H9 (cell line): ENCODE results near the gene PAPOLA. TPM values are rescaled to one million over a fixed set of nuclear protein-coding genes. Genes with fewer than 3 reads are reported as not detected.

Experiments used
- DNase-seq: peaks from one replicate; pipeline ENCODE4 v3.0.0-alpha.2; 2017
- H2AFZ ChIP-seq: one replicate; pipeline ENCODE4 v1.6.1; 2013; ENCODE audit warnings: mild to moderate bottlenecking, low read length, control low read depth, moderate library complexity
- H2AK5ac ChIP-seq: 2 replicates; pipeline ENCODE4 v1.6.1; 2013; ENCODE audit warnings: low read length, control low read depth, mixed read lengths; ENCODE audit not compliant: insufficient read length
- H2BK120ac ChIP-seq: one replicate; pipeline ENCODE4 v1.6.1; 2013; ENCODE audit warnings: low read depth, mild to moderate bottlenecking, low read length, control low read depth, inconsistent platforms; ENCODE audit not compliant: poor library complexity, severe bottlenecking
- H2BK12ac ChIP-seq: 2 replicates; pipeline ENCODE4 v1.6.1; 2013; ENCODE audit warnings: low read length, control low read depth, mixed read lengths, low read depth; ENCODE audit not compliant: insufficient read length
- H2BK15ac ChIP-seq: 2 replicates; pipeline ENCODE4 v1.6.1; 2013; ENCODE audit warnings: low read depth, low read length, control low read depth
- H2BK20ac ChIP-seq: one replicate; pipeline ENCODE4 v1.6.1; 2013; ENCODE audit warnings: low read depth, mild to moderate bottlenecking, low read length, control low read depth, inconsistent platforms; ENCODE audit not compliant: poor library complexity, severe bottlenecking
- H2BK5ac ChIP-seq: 2 replicates; pipeline ENCODE4 v1.6.1; 2013; ENCODE audit warnings: low read length, control low read depth, mixed read lengths; ENCODE audit not compliant: insufficient read length
- H3K14ac ChIP-seq: 2 replicates; pipeline ENCODE4 v1.6.1; 2013; ENCODE audit warnings: low read length, control low read depth; ENCODE audit not compliant: insufficient read depth
- H3K18ac ChIP-seq: 2 replicates; pipeline ENCODE4 v1.6.1; 2013; ENCODE audit warnings: low read depth, mild to moderate bottlenecking, mixed read lengths, low read length, control low read depth; ENCODE audit not compliant: insufficient read length
- H3K23ac ChIP-seq: 2 replicates; pipeline ENCODE4 v1.6.1; 2013; ENCODE audit warnings: low read length, control low read depth, mixed read lengths, low read depth; ENCODE audit not compliant: insufficient read length
- H3K23me2 ChIP-seq: 2 replicates; pipeline ENCODE4 v1.6.1; 2013; ENCODE audit warnings: low read depth, mild to moderate bottlenecking, mixed read lengths, low read length, control low read depth; ENCODE audit not compliant: insufficient read length, poor library complexity, severe bottlenecking
- H3K27ac ChIP-seq: 2 replicates; pipeline ENCODE4 v1.5.1; 2013; ENCODE audit warnings: low read length, control low read depth, mixed read lengths, low read depth; ENCODE audit not compliant: insufficient read length
- H3K27me3 ChIP-seq: 2 replicates; pipeline ENCODE4 v1.6.1; 2013; ENCODE audit warnings: low read length, control low read depth, inconsistent platforms; ENCODE audit not compliant: insufficient read depth
- H3K4ac ChIP-seq: 2 replicates; pipeline ENCODE4 v1.6.1; 2013; ENCODE audit warnings: low read depth, mild to moderate bottlenecking, control low read depth, inconsistent platforms, low read length, moderate library complexity
- H3K4me1 ChIP-seq: 2 replicates; pipeline ENCODE4 v1.6.1; 2013; ENCODE audit warnings: low read length, control low read depth, inconsistent platforms; ENCODE audit not compliant: insufficient read depth
- H3K4me2 ChIP-seq: 2 replicates; pipeline ENCODE4 v1.6.1; 2013; ENCODE audit warnings: low read length, control low read depth, mixed read lengths; ENCODE audit not compliant: insufficient read length, insufficient read depth
- H3K56ac ChIP-seq: 2 replicates; pipeline ENCODE4 v1.6.1; 2013; ENCODE audit warnings: low read depth, mild to moderate bottlenecking, mixed read lengths, low read length, control low read depth; ENCODE audit not compliant: insufficient read length
- H3K79me1 ChIP-seq: 2 replicates; pipeline ENCODE4 v1.6.1; 2013; ENCODE audit warnings: low read depth, mild to moderate bottlenecking, moderate library complexity, low read length, control low read depth, inconsistent platforms; ENCODE audit not compliant: insufficient read depth, poor library complexity, severe bottlenecking
- H3K79me2 ChIP-seq: 2 replicates; pipeline ENCODE4 v1.6.1; 2013; ENCODE audit warnings: low read length, control low read depth, inconsistent platforms; ENCODE audit not compliant: insufficient read depth
- H3K9ac ChIP-seq: 2 replicates; pipeline ENCODE4 v1.6.1; 2013; ENCODE audit warnings: low read length, control low read depth, mixed read lengths; ENCODE audit not compliant: insufficient read length; ENCODE audit errors: extremely low read depth
- H3K9me3 ChIP-seq: one replicate; pipeline ENCODE4 v1.6.1; 2013; ENCODE audit warnings: low read depth, low read length, inconsistent platforms; ENCODE audit not compliant: control insufficient read depth
- H3T11ph ChIP-seq: one replicate; pipeline ENCODE4 v1.6.1; 2013; ENCODE audit warnings: mild to moderate bottlenecking, low read length, control low read depth, inconsistent platforms
- H4K20me1 ChIP-seq: one replicate; pipeline ENCODE4 v1.6.1; 2013; ENCODE audit not compliant: control insufficient read depth, insufficient read length, insufficient read depth
- H4K5ac ChIP-seq: 2 replicates; pipeline ENCODE4 v1.6.1; 2013; ENCODE audit warnings: low read depth, mild to moderate bottlenecking, mixed read lengths, low read length, control low read depth; ENCODE audit not compliant: insufficient read length
- H4K8ac ChIP-seq: replicated peaks from 2 replicates; pipeline ENCODE4 v1.6.1; 2013; ENCODE audit warnings: low read length, control low read depth, mixed read lengths, low read depth; ENCODE audit not compliant: insufficient read length
- H4K91ac ChIP-seq: 2 replicates; pipeline ENCODE4 v1.6.1; 2013; ENCODE audit warnings: low read depth, mild to moderate bottlenecking, moderate library complexity, mixed read lengths, low read length, control low read depth; ENCODE audit not compliant: insufficient read length
- H3K27ac Mint-ChIP-seq, 3 experiments: 2 replicates in 2 of 3; 3 replicates in 1 of 3; pipeline ENCODE4 v1.8.0; 2020 to 2021; ENCODE audit warnings: mixed read lengths in 3 of 3, mild to moderate bottlenecking in 1 of 3, moderate library complexity in 1 of 3
- H3K27me3 Mint-ChIP-seq: 2 replicates; pipeline ENCODE4 v1.8.0; 2021; ENCODE audit warnings: low read depth, mild to moderate bottlenecking, moderate library complexity, mixed read lengths
- H3K36me3 Mint-ChIP-seq, 3 experiments: 2 replicates in 2 of 3; 3 replicates in 1 of 3; pipeline ENCODE4 v1.8.0; 2020 to 2021; ENCODE audit warnings: low read depth in 3 of 3, mixed read lengths in 3 of 3; ENCODE audit not compliant: insufficient read depth in 1 of 3
- H3K4me1 Mint-ChIP-seq, 2 experiments: 2 replicates each; pipeline ENCODE4 v1.8.0; 2020; ENCODE audit warnings: mixed read lengths in 2 of 2
- H3K4me3 Mint-ChIP-seq, 2 experiments: 2 replicates in 1 of 2; 3 replicates in 1 of 2; pipeline ENCODE4 v1.8.0; 2020 to 2021; ENCODE audit warnings: mild to moderate bottlenecking in 2 of 2, mixed read lengths in 2 of 2, moderate library complexity in 1 of 2
- H3K9me3 Mint-ChIP-seq, 2 experiments: 2 replicates in 1 of 2; 3 replicates in 1 of 2; pipeline ENCODE4 v1.8.0; 2020; ENCODE audit warnings: mild to moderate bottlenecking in 2 of 2, mixed read lengths in 2 of 2, moderate library complexity in 1 of 2
- WGBS: extraction: QIAGEN DNeasy Blood & Tissue Kit; methylation state at CpG from one replicate; pipeline ENCODE4 v1.1.7; 2013; ENCODE audit warnings: missing lambda C conversion rate, low lambda C conversion rate, mixed read lengths; ENCODE audit not compliant: insufficient read length; ENCODE audit errors: extremely low coverage; 5-methylcytosine and 5-hydroxymethylcytosine counted together
- total RNA-seq: library from RNA; stranded (reverse); gene quantifications from 2 replicates; pipeline ENCODE4 v1.2.1, GENCODE V29; 2021
- TF ChIP-seq, protein P1 (sequence below): fragments of 200-600 bp; sonication (generic); conservative IDR thresholded peaks from 3 replicates; pipeline ENCODE4 v1.8.0; 2021; ENCODE audit warnings: antibody characterized with exemption, mild to moderate bottlenecking

The PAPOLA gene
- total RNA-seq, 1 experiment from 2014 or later, result 188 TPM

- Histone ChIP-seq H3K23ac (no peak overlapping the region), H3K79me2 (no peaks in the 10 kb centered on the region), H3K4me2 (no peak overlapping the region), H2BK5ac (no peak overlapping the region), H3K18ac (no peak overlapping the region), H4K20me1 (no peaks in the 10 kb centered on the region), H3K23me2 (no peaks in the 10 kb centered on the region), H4K5ac (no peak overlapping the region), H2BK20ac (no peak overlapping the region), H2BK120ac (no peak overlapping the region), H4K8ac (no peak overlapping the region), H3K14ac (peak overlapping the region; percentile 43; the same call in 1 of the 2 replicates), H3K27ac (no peak overlapping the region), H3T11ph (no peak overlapping the region), H3K4me1 (no peaks in the 10 kb centered on the region), H3K79me1 (no peaks in the 10 kb centered on the region), H2BK12ac (no peak overlapping the region), H2AK5ac (no peak overlapping the region), H3K9me3 (no peaks in the 10 kb centered on the region), H3K4ac (no peak overlapping the region), H4K91ac (no peak overlapping the region), H3K27me3 (no peaks in the 10 kb centered on the region), H3K56ac (no peak overlapping the region), H3K9ac (no peak overlapping the region), H2AFZ (no peak overlapping the region), H2BK15ac (no peak overlapping the region)
- Mint-ChIP-seq H3K36me3 (no peaks in the 10 kb centered on the region), H3K4me3 (no peak overlapping the region), H3K27ac (no peak overlapping the region), H3K9me3 (no peaks in the 10 kb centered on the region), H3K27me3 (no peaks in the 10 kb centered on the region; the same call in 1 of the 2 replicates), H3K4me1 (peaks cover 3 to 4% of the 10 kb centered on the region in 2 experiments; a peak in 1 of 4 replicates)
- TF ChIP-seq, protein P1, sequence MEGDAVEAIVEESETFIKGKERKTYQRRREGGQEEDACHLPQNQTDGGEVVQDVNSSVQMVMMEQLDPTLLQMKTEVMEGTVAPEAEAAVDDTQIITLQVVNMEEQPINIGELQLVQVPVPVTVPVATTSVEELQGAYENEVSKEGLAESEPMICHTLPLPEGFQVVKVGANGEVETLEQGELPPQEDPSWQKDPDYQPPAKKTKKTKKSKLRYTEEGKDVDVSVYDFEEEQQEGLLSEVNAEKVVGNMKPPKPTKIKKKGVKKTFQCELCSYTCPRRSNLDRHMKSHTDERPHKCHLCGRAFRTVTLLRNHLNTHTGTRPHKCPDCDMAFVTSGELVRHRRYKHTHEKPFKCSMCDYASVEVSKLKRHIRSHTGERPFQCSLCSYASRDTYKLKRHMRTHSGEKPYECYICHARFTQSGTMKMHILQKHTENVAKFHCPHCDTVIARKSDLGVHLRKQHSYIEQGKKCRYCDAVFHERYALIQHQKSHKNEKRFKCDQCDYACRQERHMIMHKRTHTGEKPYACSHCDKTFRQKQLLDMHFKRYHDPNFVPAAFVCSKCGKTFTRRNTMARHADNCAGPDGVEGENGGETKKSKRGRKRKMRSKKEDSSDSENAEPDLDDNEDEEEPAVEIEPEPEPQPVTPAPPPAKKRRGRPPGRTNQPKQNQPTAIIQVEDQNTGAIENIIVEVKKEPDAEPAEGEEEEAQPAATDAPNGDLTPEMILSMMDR, result no peak
- WGBS, result no CpG with 5 or more reads among the region's 6 CpGs
- DNase-seq, result no peak
These were observed 24.1 kb upstream of the PAPOLA start for GRCh38 chr14:96478119-96478518.
